ENCODE data around the gene TMEM179. TPM values are rescaled to one million over a fixed set of nuclear protein-coding genes. Genes with fewer than 3 reads are reported as not detected.

TMEM179 gene
- total and polyA plus RNA-seq, 2 of the 8 experiments (the other 6 are each of a cell fraction or from before 2014, with no cell fraction given), result 2.9 to 4.0 TPM

- DNase-seq (ENCODE audit: low read depth in 1 of 2, low spot score in 2 of 2) (no peak), FAIRE-seq (no peak)
- H2BK12ac ChIP-seq (ENCODE audit: low read depth, low read length), result peak overlapping the region; percentile 17; the same call in 1 of the 2 replicates
- H3K14ac ChIP-seq (ENCODE audit: insufficient read length), result no peak overlapping the region
- no peak overlapping the region for H3K18ac ChIP-seq (ENCODE audit: extremely low read depth, low read length)
- H3K79me1 ChIP-seq (ENCODE audit: low read depth, low read length), result no peaks in the 10 kb centered on the region
- no peak overlapping the region for H2BK5ac ChIP-seq (ENCODE audit: low read depth, low read length)
- H2BK120ac ChIP-seq (replicated peaks; ENCODE audit: low read depth, low read length), result no peak overlapping the region
- no peaks in the 10 kb centered on the region for H3K79me2 ChIP-seq (ENCODE audit: control insufficient read depth in 1 of 2, insufficient read depth in 2 of 2, low read length in 2 of 2)
- CTCF ChIA-PET (ENCODE audit: partially characterized antibody), result interaction anchor here (0.7 to 1.8 kb wide), 4 partner anchors 11 to 504 kb away, joined by 3 to 5 read pairs (median 4); no protein-coding TSS in a partner anchor
- no peak overlapping the region for H4K91ac ChIP-seq (replicated peaks; ENCODE audit: insufficient read length, low read length)
- H3K4me2 ChIP-seq (ENCODE audit: insufficient read depth in 1 of 2, low read depth in 2 of 2, low read length in 2 of 2), result no peak overlapping the region
- H2BK20ac ChIP-seq (ENCODE audit: low read length), result no peak overlapping the region
- H3K9ac ChIP-seq (replicated peaks in 1 of 4; ENCODE audit: extremely low read depth in 1 of 4, low read depth in 3 of 4, low read length in 3 of 4), result no peak overlapping the region
- H3K36me3 ChIP-seq (ENCODE audit: control insufficient read depth in 2 of 4, insufficient read depth in 4 of 4, low read length in 3 of 4), result no peaks in the 10 kb centered on the region
- H3K27me3 ChIP-seq (replicated peaks in 1 of 4; ENCODE audit: control insufficient read depth in 3 of 4, extremely low read depth in 1 of 4, insufficient read depth in 3 of 4, low read length in 3 of 4), result no peaks in the 10 kb centered on the region
- H3K4me3 ChIP-seq (ENCODE audit: extremely low read depth in 1 of 4, insufficient read depth in 2 of 4, low read depth in 3 of 4, low read length in 4 of 4), result no peak overlapping the region
- POLR2A ChIA-PET (ENCODE audit: partially characterized antibody), result interaction anchor here (1.5 kb wide), 1 partner anchor 8 kb away, joined by 3 read pairs; no protein-coding TSS in a partner anchor
- H3K23ac ChIP-seq (ENCODE audit: insufficient read length), result no peak overlapping the region
- no peak overlapping the region for H2AFZ ChIP-seq (ENCODE audit: low read length)
- no peaks in the 10 kb centered on the region for H3K9me3 ChIP-seq (ENCODE audit: insufficient read depth in 2 of 2, low read depth in 1 of 2, low read length in 1 of 2)
- no peak overlapping the region for H3K4ac ChIP-seq (replicated peaks; ENCODE audit: insufficient read length, low read depth, low read length)
- no peak overlapping the region for H4K5ac ChIP-seq (ENCODE audit: insufficient read length, low read depth, low read length)
- no peak overlapping the region; the same call in 1 of the 2 replicates for H4K8ac ChIP-seq (ENCODE audit: extremely low read depth, insufficient read depth, low read length)
- no peaks in the 10 kb centered on the region for H3K4me1 ChIP-seq (replicated peaks in 1 of 4; ENCODE audit: control insufficient read depth in 3 of 4, insufficient read depth in 4 of 4, low read length in 3 of 4)
- H2AK5ac ChIP-seq (ENCODE audit: low read depth, low read length), result no peak overlapping the region
- no peak overlapping the region for H3K27ac ChIP-seq (ENCODE audit: low read depth, low read length)
- no peak overlapping the region for H3K56ac ChIP-seq (replicated peaks; ENCODE audit: insufficient read length, low read depth, low read length)
- no peak overlapping the region for H2BK15ac ChIP-seq (ENCODE audit: low read length)
- peaks cover 3% of the 10 kb centered on the region; the same call in 1 of the 2 replicates for H3K23me2 ChIP-seq (ENCODE audit: low read depth, low read length)
- peaks cover 0 to 3% of the 10 kb centered on the region in 2 experiments for H4K20me1 ChIP-seq (replicated peaks in 1 of 2; ENCODE audit: control insufficient read depth in 1 of 2, insufficient read depth in 2 of 2, low read length in 2 of 2)
- 92% methylated on average over 9 of the region's 9 CpGs; no CpG with 5 or more reads in 1 of the 2 experiments for WGBS, 2 experiments (ENCODE audit: extremely low coverage in 1 of 2, insufficient coverage in 1 of 2, insufficient read length in 1 of 2, insufficient replicate concordance in 2 of 2, low coverage in 1 of 2, low lambda C conversion rate in 2 of 2, missing lambda C conversion rate in 1 of 2)
- TF ChIP-seq MAX (IDR thresholded peaks at IDR 0.05) (no peak), NANOG (IDR thresholded peaks at IDR 0.05; ENCODE audit: insufficient read depth, low read depth, low read length, poor library complexity, severe bottlenecking) (no peak), CBX8 (IDR thresholded peaks at IDR 0.05; ENCODE audit: borderline replicate concordance, low read depth, low read length) (no peak), KDM5A (IDR thresholded peaks at IDR 0.05; ENCODE audit: low read length) (no peak), POLR2A (IDR thresholded peaks at IDR 0.05; ENCODE audit: control extremely low read depth in 1 of 2, low read depth in 2 of 2, low read length in 2 of 2) (no peak), RAD21 (IDR thresholded peaks at IDR 0.05 in 1 of 2, conservative IDR thresholded peaks at IDR 0.05 in 1 of 2; ENCODE audit: low read depth in 2 of 2, low read length in 2 of 2) (no peak), YY1 (IDR thresholded peaks at IDR 0.05; ENCODE audit: low read depth, low read length) (no peak), GABPA (IDR thresholded peaks at IDR 0.05; ENCODE audit: borderline replicate concordance, insufficient read depth, low read length) (no peak), CEBPB (IDR thresholded peaks at IDR 0.05; ENCODE audit: low read depth, low read length) (no peak), CBX5 (IDR thresholded peaks at IDR 0.05; ENCODE audit: low read depth, low read length) (no peak), TAF7 (optimal IDR thresholded peaks at IDR 0.05; ENCODE audit: borderline replicate concordance, low read depth, low read length) (no peak), POU5F1 (IDR thresholded peaks at IDR 0.05; ENCODE audit: low read depth, low read length) (no peak), POLR2AphosphoS5 (IDR thresholded peaks at IDR 0.05; ENCODE audit: low read depth, low read length) (no peak), BRCA1 (IDR thresholded peaks at IDR 0.05; ENCODE audit: low read depth, low read length) (no peak)
Measured at GRCh38 chr14:104581521-104581920, 23.1 kb downstream of the TMEM179 start.

All from H1 (cell line).